OCI-LY1 (cell line): Measurements from ENCODE around the gene PDGFRA.

Experiments used
- H2AFZ ChIP-seq: fragments of 200-600 bp; sonication (generic), shearing (Covaris generic); 2 replicates; pipeline ENCODE4 v1.6.0; 2014; ENCODE audit warnings: antibody characterized with exemption, mild to moderate bottlenecking, low read length
- H3F3A ChIP-seq: fragments of 200-600 bp; sonication (generic), shearing (Covaris generic); 2 replicates; pipeline ENCODE4 v1.6.0; 2014; ENCODE audit warnings: mild to moderate bottlenecking, antibody characterized with exemption, low read length, moderate library complexity; ENCODE audit not compliant: insufficient read depth
- H3K27ac ChIP-seq: fragments of 200-600 bp; sonication (generic); 2 replicates; pipeline ENCODE4 v1.5.1; 2014; ENCODE audit warnings: low read length, mixed run types, mild to moderate bottlenecking, low read depth; ENCODE audit not compliant: poor library complexity, severe bottlenecking
- H3K27me3 ChIP-seq: fragments of 200-600 bp; sonication (generic); 2 replicates; pipeline ENCODE4 v1.6.0; 2014; ENCODE audit warnings: antibody characterized with exemption, mild to moderate bottlenecking, low read length, moderate library complexity; ENCODE audit not compliant: insufficient read depth
- H3K36me3 ChIP-seq: fragments of 200-600 bp; sonication (generic); 2 replicates; pipeline ENCODE4 v1.6.1; 2014; ENCODE audit warnings: mild to moderate bottlenecking, antibody characterized with exemption, low read length, moderate library complexity, mixed read lengths; ENCODE audit not compliant: insufficient read depth
- H3K4me1 ChIP-seq: fragments of 200-600 bp; sonication (generic); 2 replicates; pipeline ENCODE4 v1.5.1; 2014; ENCODE audit warnings: mild to moderate bottlenecking, low read length, moderate library complexity; ENCODE audit not compliant: insufficient read depth, severe bottlenecking
- H3K4me2 ChIP-seq: fragments of 200-600 bp; sonication (generic), shearing (Covaris generic); 2 replicates; pipeline ENCODE4 v1.6.1; 2014; ENCODE audit warnings: low read length
- H3K4me3 ChIP-seq: fragments of 200-600 bp; sonication (generic); 2 replicates; pipeline ENCODE4 v1.5.1; 2014; ENCODE audit warnings: low read length, low read depth, mild to moderate bottlenecking, mixed read lengths; ENCODE audit not compliant: poor library complexity, severe bottlenecking
- H3K79me2 ChIP-seq: fragments of 200-600 bp; shearing (Covaris generic); 2 replicates; pipeline ENCODE4 v1.6.1; 2016; ENCODE audit warnings: mixed run types, low read length, mixed read lengths; ENCODE audit not compliant: insufficient read depth
- H3K9ac ChIP-seq: fragments of 200-600 bp; sonication (generic), shearing (Covaris generic); 2 replicates; pipeline ENCODE4 v1.6.1; 2014; ENCODE audit warnings: mild to moderate bottlenecking, low read length, mixed read lengths
- H3K9me2 ChIP-seq: fragments of 200-600 bp; sonication (generic), shearing (Covaris generic); 2 replicates; pipeline ENCODE4 v1.6.1; 2014; ENCODE audit warnings: low read depth, mild to moderate bottlenecking, low read length, mixed read lengths
- H3K9me3 ChIP-seq: fragments of 200-600 bp; shearing (Covaris generic); 2 replicates; pipeline ENCODE4 v1.6.1; 2014; ENCODE audit warnings: low read length, mixed read lengths
- H4K20me1 ChIP-seq: fragments of 200-600 bp; sonication (generic), shearing (Covaris generic); 2 replicates; pipeline ENCODE4 v1.6.0; 2016; ENCODE audit warnings: mild to moderate bottlenecking, low read length; ENCODE audit not compliant: insufficient read depth
- EZH2 ChIP-seq: fragments of 200-600 bp; sonication (generic), shearing (Covaris generic); IDR thresholded peaks from 2 replicates; pipeline ENCODE4 v1.8.0; 2017; ENCODE audit warnings: borderline replicate concordance, mixed run types, mild to moderate bottlenecking, antibody characterized with exemption, low read length, moderate library complexity, mixed read lengths
- TF ChIP-seq, protein P1 (sequence below): fragments of 200-600 bp; sonication (generic), shearing (Covaris generic); IDR thresholded peaks from 2 replicates; pipeline ENCODE4 v1.5.1; 2017; ENCODE audit warnings: mild to moderate bottlenecking, antibody characterized with exemption, low read length, moderate library complexity, mixed read lengths

The PDGFRA gene

DNA sequence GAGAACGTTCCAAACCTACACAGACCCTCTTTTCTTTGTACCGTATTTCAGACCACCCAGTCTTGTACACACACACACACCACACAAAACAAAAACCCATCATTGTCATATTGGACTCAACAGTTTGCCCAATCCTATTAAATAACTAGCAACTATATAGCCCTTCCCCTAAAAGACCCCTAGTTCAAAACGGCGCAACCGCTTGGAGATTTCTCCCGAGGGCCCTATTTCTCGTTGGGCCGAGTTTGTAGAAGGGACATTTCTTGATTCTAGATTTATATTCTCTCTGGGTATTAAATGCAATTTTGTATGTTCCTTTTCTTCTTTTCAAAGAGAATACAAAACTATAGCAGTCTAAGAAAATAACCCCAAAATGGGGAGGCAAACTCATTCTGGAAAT lies 547 bp upstream of the PDGFRA start:
- Histone ChIP-seq H3K9ac (no peak overlapping the region), H3F3A (no peaks in the 10 kb centered on the region), H3K4me3 (no peak overlapping the region), H3K9me2 (no peaks in the 10 kb centered on the region), H3K9me3 (no peaks in the 10 kb centered on the region), H3K36me3 (no peaks in the 10 kb centered on the region), H3K27me3 (no peaks in the 10 kb centered on the region; the same call in 1 of the 2 replicates), H3K79me2 (no peaks in the 10 kb centered on the region), H4K20me1 (no peaks in the 10 kb centered on the region), H2AFZ (no peak overlapping the region), H3K27ac (no peak overlapping the region), H3K4me1 (peaks cover 25% of the 10 kb centered on the region), H3K4me2 (no peak overlapping the region)
- TF ChIP-seq EZH2 = no peak
- TF ChIP-seq, protein P1, sequence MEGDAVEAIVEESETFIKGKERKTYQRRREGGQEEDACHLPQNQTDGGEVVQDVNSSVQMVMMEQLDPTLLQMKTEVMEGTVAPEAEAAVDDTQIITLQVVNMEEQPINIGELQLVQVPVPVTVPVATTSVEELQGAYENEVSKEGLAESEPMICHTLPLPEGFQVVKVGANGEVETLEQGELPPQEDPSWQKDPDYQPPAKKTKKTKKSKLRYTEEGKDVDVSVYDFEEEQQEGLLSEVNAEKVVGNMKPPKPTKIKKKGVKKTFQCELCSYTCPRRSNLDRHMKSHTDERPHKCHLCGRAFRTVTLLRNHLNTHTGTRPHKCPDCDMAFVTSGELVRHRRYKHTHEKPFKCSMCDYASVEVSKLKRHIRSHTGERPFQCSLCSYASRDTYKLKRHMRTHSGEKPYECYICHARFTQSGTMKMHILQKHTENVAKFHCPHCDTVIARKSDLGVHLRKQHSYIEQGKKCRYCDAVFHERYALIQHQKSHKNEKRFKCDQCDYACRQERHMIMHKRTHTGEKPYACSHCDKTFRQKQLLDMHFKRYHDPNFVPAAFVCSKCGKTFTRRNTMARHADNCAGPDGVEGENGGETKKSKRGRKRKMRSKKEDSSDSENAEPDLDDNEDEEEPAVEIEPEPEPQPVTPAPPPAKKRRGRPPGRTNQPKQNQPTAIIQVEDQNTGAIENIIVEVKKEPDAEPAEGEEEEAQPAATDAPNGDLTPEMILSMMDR = no peak

DNA sequence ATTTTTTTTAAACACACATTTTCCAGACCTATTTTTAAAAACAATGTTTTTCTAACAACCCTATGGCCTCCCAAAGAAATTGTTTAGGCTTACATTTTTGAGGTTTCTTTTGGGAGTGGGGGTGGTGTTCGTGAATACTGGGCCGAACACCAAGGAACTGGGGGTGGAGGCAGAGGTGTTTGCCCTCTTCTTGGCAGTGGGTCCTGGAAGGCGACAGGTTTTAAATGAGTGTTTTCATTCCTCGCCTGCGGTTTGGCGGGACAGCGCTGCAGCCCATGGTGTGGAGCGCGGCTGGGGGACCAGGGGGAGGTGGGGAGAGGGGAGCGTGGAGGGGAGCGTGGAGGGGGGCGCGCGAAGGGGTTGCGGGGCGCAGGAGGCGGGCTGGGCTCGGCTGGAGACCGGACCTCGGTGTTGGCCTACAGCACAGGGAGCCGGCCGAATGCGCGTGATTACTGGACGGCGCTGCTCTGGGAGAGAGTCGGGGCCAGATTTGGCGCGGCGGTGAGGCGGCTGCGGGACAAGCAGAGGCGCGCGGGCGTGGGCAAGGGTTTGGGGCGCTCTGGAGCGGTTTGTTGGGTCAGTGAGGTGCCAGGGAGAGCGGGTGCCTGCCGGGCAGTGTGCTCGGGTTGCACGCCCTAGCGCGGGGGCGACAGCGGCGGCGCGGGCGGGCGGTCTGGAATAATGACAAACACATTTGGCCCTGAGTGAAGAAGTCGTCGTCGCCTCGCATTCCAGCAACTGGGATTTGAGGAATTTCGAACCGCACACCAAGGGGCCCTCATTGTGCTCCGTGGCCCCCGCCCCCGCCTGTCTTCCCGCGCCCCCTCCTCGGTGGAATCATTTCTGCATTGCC lies 764 bp downstream of the PDGFRA start:
- no peaks in the 10 kb centered on the region for H3K79me2 ChIP-seq
- H3K4me1 ChIP-seq = peaks cover 32% of the 10 kb centered on the region
- no peak overlapping the region for H3K4me3 ChIP-seq
- TF ChIP-seq EZH2 = no peak
- TF ChIP-seq, protein P1 = no peak
- H3K9me3 ChIP-seq = no peaks in the 10 kb centered on the region
- no peak overlapping the region for H3K9ac ChIP-seq
- H4K20me1 ChIP-seq = no peaks in the 10 kb centered on the region
- no peak overlapping the region for H3K4me2 ChIP-seq
- no peaks in the 10 kb centered on the region for H3K9me2 ChIP-seq
- H3K27ac ChIP-seq = no peak overlapping the region
- H3K36me3 ChIP-seq = no peaks in the 10 kb centered on the region
- H3K27me3 ChIP-seq = no peaks in the 10 kb centered on the region; the same call in 1 of the 2 replicates
- H2AFZ ChIP-seq = no peak overlapping the region
- no peaks in the 10 kb centered on the region for H3F3A ChIP-seq

DNA sequence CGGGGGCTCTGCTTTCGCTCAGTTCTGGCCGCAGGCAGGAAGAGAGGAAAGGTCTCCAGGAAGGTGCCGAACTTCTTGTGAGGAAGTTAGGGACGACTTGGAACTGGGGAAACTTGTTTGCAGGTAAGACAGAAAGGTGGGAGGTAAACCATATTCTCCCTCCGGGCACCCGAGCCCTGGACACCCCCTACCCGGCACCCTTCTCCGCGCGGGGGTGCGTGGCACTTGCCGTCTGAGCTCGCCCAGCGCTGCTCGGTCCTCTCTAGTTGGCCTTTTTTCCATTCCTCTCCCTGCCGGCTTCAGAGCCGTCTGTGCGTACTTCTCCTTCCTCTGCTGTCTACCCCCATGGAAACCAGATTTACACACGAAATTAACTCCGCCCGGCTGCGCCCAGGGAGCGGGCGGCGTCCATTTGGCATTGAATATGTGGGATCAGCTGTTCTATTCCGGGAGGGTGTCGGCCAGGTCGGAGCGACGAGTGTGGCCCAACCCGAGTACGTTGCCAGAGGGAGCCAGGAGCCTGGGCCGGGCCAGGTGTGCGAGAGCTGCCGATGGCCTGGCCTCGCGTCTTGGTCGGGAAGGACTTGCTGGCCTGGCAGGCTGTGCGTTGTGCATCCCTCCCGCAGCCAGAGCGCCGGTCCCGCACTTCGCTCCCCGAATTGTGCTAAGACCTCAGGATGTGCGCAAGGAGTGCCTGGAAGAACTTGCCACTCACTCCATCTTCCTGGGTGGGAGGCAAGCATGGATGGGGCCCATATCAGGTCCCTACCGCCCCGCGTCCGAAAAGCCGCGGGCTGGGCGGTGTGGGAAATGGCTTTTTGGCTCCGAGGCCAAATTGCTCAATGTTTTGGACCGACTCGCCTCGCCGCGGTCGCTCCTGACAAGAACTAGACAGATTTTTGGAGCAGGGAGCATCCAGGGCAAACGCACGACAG lies 1.7 kb downstream of the PDGFRA start:
- Histone ChIP-seq H3K4me3 (no peak overlapping the region), H3K27me3 (no peaks in the 10 kb centered on the region; the same call in 1 of the 2 replicates), H3K36me3 (no peaks in the 10 kb centered on the region), H4K20me1 (no peaks in the 10 kb centered on the region), H3K9me3 (no peaks in the 10 kb centered on the region), H3K9me2 (no peaks in the 10 kb centered on the region), H3K9ac (no peak overlapping the region), H3K4me2 (no peak overlapping the region), H3K79me2 (no peaks in the 10 kb centered on the region), H2AFZ (no peak overlapping the region), H3F3A (no peaks in the 10 kb centered on the region), H3K4me1 (peaks cover 32% of the 10 kb centered on the region), H3K27ac (no peak overlapping the region)
- TF ChIP-seq, protein P1 = no peak
- TF ChIP-seq EZH2 = no peak
